ENCODE results near the gene TRPV3.

DNA sequence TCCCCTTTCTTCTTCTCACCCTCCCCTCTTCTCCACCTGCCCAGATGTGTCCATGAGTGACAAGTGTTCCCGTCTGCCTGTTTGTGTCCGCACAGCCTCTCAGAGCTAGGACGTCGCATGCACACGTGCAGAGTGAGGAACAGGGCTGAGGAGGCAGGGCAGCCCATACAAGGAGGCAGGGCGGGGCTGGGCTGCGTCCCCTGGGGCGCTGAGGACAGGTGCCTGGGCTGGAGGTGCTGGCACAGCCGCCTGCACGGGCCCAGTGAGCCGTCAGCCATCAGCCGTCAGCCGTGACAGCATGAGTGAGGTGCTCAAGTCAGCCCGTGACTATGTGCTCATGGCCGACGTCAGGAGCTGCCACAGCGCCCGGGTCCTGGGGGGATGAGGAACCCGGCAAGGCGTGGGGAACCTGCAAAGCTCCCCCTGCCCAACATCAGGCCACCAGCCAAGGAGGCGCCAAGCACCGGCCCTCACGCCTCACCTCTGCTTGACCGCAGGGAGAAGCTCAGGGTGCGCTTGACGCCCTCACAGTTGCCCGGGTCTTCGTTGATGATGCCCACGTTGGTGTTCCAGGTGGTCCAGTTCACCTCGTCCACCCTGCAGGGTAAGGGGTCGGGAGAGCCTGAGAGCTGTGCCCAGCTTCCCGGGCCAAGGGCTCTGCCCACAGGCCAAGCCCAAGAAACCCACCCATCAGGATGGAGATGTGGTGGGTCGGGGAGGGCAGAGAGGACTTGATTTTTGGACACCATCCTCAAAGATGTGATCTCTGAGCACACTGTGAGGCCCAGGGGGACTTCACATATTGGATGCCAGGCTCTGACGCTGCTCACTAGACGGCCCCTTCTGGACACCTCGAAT lies 13.7 kb upstream of the TRPV3 start:
- TF ChIP-seq, protein P1, sequence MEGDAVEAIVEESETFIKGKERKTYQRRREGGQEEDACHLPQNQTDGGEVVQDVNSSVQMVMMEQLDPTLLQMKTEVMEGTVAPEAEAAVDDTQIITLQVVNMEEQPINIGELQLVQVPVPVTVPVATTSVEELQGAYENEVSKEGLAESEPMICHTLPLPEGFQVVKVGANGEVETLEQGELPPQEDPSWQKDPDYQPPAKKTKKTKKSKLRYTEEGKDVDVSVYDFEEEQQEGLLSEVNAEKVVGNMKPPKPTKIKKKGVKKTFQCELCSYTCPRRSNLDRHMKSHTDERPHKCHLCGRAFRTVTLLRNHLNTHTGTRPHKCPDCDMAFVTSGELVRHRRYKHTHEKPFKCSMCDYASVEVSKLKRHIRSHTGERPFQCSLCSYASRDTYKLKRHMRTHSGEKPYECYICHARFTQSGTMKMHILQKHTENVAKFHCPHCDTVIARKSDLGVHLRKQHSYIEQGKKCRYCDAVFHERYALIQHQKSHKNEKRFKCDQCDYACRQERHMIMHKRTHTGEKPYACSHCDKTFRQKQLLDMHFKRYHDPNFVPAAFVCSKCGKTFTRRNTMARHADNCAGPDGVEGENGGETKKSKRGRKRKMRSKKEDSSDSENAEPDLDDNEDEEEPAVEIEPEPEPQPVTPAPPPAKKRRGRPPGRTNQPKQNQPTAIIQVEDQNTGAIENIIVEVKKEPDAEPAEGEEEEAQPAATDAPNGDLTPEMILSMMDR (IDR thresholded peaks at IDR 0.05; ENCODE audit: low read depth, low read length, missing input control) = no peak
- TF ChIP-seq FOXA1 (IDR thresholded peaks at IDR 0.05) (no peak), RAD21 (IDR thresholded peaks at IDR 0.05) (no peak), HNF4A (conservative IDR thresholded peaks at IDR 0.05) (no peak), SP1 (IDR thresholded peaks at IDR 0.05) (no peak)
- TF ChIP-seq, protein P2, sequence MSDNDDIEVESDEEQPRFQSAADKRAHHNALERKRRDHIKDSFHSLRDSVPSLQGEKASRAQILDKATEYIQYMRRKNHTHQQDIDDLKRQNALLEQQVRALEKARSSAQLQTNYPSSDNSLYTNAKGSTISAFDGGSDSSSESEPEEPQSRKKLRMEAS (IDR thresholded peaks at IDR 0.05) = no peak
- TF ChIP-seq, protein P3, sequence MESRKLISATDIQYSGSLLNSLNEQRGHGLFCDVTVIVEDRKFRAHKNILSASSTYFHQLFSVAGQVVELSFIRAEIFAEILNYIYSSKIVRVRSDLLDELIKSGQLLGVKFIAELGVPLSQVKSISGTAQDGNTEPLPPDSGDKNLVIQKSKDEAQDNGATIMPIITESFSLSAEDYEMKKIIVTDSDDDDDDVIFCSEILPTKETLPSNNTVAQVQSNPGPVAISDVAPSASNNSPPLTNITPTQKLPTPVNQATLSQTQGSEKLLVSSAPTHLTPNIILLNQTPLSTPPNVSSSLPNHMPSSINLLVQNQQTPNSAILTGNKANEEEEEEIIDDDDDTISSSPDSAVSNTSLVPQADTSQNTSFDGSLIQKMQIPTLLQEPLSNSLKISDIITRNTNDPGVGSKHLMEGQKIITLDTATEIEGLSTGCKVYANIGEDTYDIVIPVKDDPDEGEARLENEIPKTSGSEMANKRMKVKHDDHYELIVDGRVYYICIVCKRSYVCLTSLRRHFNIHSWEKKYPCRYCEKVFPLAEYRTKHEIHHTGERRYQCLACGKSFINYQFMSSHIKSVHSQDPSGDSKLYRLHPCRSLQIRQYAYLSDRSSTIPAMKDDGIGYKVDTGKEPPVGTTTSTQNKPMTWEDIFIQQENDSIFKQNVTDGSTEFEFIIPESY (IDR thresholded peaks at IDR 0.05) = no peak
- TF ChIP-seq, protein P4, sequence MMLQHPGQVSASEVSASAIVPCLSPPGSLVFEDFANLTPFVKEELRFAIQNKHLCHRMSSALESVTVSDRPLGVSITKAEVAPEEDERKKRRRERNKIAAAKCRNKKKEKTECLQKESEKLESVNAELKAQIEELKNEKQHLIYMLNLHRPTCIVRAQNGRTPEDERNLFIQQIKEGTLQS (IDR thresholded peaks at IDR 0.05) = no peak
